Measurements from ENCODE around the gene GTPBP6. TPM values are rescaled to one million over a fixed set of nuclear protein-coding genes. Genes with fewer than 3 reads are reported as not detected.

Gene GTPBP6
- total and polyA plus RNA-seq, 8 donors = 20.3 to 57.8 (median 32.1) TPM

GRCh38 chrX:276581-277201, 41.9 kb downstream of the GTPBP6 start:
- peak; percentile 38 to 84 (median 58) for DNase-seq
- intact Hi-C loops (cut with DNase I) = no loop called here
- Histone ChIP-seq H3K27me3 (no peaks in the 10 kb centered on the region), H3K4me3 (peak overlapping the region; percentile 18 to 69 (median 43)), H3K9me3 (no peaks in the 10 kb centered on the region), H3K4me1 (no peaks in the 10 kb centered on the region), H3K27ac (no peak overlapping the region), H3K36me3 (no peaks in the 10 kb centered on the region)
- 1 to 3% methylated on average over 47 to 49 of the region's 49 CpGs for WGBS, 2 donors
- FAIRE-seq = no peak
- TF ChIP-seq CTCF (IDR thresholded peaks at IDR 0.05) = no peak
- peak; percentile 65 to 78 (median 70) for ATAC-seq

- WGBS, 2 donors = 1 to 3% methylated on average over 35 to 36 of the region's 36 CpGs
- H3K9me3 ChIP-seq = no peaks in the 10 kb centered on the region
- H3K27me3 ChIP-seq = no peaks in the 10 kb centered on the region
- no peak overlapping the region for H3K27ac ChIP-seq
- no peak for TF ChIP-seq CTCF (IDR thresholded peaks at IDR 0.05)
- intact Hi-C loops (cut with DNase I) = no loop called here
- DNase-seq = peak; percentile 83 to 94 (median 86)
- peak overlapping the region; percentile 18 to 69 (median 43) for H3K4me3 ChIP-seq
- no peaks in the 10 kb centered on the region for H3K4me1 ChIP-seq
- H3K36me3 ChIP-seq = no peaks in the 10 kb centered on the region
- no peak for FAIRE-seq
- peak; percentile 98 to 99 (median 98) for ATAC-seq
These were observed 42.5 kb downstream of the GTPBP6 start for GRCh38 chrX:275967-276580.

- Histone ChIP-seq H3K4me3 (peak overlapping the region; percentile 18 to 69 (median 43)), H3K4me1 (no peaks in the 10 kb centered on the region), H3K27ac (no peak overlapping the region), H3K9me3 (no peaks in the 10 kb centered on the region), H3K36me3 (no peaks in the 10 kb centered on the region), H3K27me3 (no peaks in the 10 kb centered on the region)
- ATAC-seq (peak; percentile 8 to 20 (median 12)), DNase-seq (peak in 3 of 6 donors; percentile 18 to 83 (median 63)), FAIRE-seq (no peak)
- 51 to 64% methylated on average over 32 of the region's 32 CpGs for WGBS, 2 donors
- intact Hi-C loops (cut with DNase I) = no loop called here
- TF ChIP-seq CTCF (IDR thresholded peaks at IDR 0.05) = no peak
These were observed 43.1 kb downstream of the GTPBP6 start for GRCh38 chrX:275476-275966.

GRCh38 chrX:274904-275475, 43.6 kb downstream of the GTPBP6 start:
- H3K27ac ChIP-seq = no peak overlapping the region
- H3K4me3 ChIP-seq = no peak overlapping the region
- 87 to 91% methylated on average over 16 of the region's 16 CpGs for WGBS, 2 donors

More at GRCh38 chrX:274904-275475, 43.6 kb downstream of the GTPBP6 start:
- no peaks in the 10 kb centered on the region for H3K9me3 ChIP-seq
- no peak for ATAC-seq
- no peaks in the 10 kb centered on the region for H3K27me3 ChIP-seq
- H3K4me1 ChIP-seq = no peaks in the 10 kb centered on the region
- no peak for FAIRE-seq
- no peaks in the 10 kb centered on the region for H3K36me3 ChIP-seq
- intact Hi-C loops (cut with DNase I) = no loop called here
- TF ChIP-seq CTCF (IDR thresholded peaks at IDR 0.05) = no peak
- peak in 3 of 6 donors; percentile 19 to 60 (median 53) for DNase-seq

All from pancreas (tissue), 10 donors.